CMK (cell line): ENCODE results near the gene HLX.

Source experiments
- DNase-seq: peaks from one replicate; pipeline ENCODE4 v3.0.0-alpha.2; 2010; ENCODE audit warnings: low read depth

HLX gene

GRCh38 chr1:220879076-220879508 is at the start of gene HLX:
TSS of gene HLX (plus strand) at chr1:220879443. CDS start at chr1:220879858, 415 bp downstream.
- peak; percentile 68 for DNase-seq

GRCh38 chr1:220833436-220833835 is 45.8 kb upstream of the HLX start:
- DNase-seq, result no peak

GRCh38 chr1:220834155-220834870 is 44.9 kb upstream of the HLX start:
- no peak for DNase-seq

- DNase-seq, result no peak
Observed at GRCh38 chr1:220838578-220838977, 40.7 kb upstream of the HLX start.

GRCh38 chr1:220839474-220839873 is 39.8 kb upstream of the HLX start:
- no peak for DNase-seq

- no peak for DNase-seq
Observed at GRCh38 chr1:220841293-220841692, 38.0 kb upstream of the HLX start.

- no peak for DNase-seq
Observed at GRCh38 chr1:220843481-220844011, 35.7 kb upstream of the HLX start.

- no peak for DNase-seq
Observed at GRCh38 chr1:220852408-220852807, 26.8 kb upstream of the HLX start.

- no peak for DNase-seq
Observed at GRCh38 chr1:220872296-220872695, 6.9 kb upstream of the HLX start.

GRCh38 chr1:220873087-220873486 is 6.2 kb upstream of the HLX start:
- DNase-seq, result no peak

GRCh38 chr1:220873868-220874655 is 5.2 kb upstream of the HLX start:
- DNase-seq, result no peak

- no peak for DNase-seq
Observed at GRCh38 chr1:220875260-220875659, 4.0 kb upstream of the HLX start.

GRCh38 chr1:220876511-220877376 is 2.5 kb upstream of the HLX start:
- no peak for DNase-seq

- no peak for DNase-seq
Observed at GRCh38 chr1:220877377-220878095, 1.7 kb upstream of the HLX start.

- DNase-seq, result no peak
Observed at GRCh38 chr1:220878191-220879075, 810 bp upstream of the HLX start.

GRCh38 chr1:220879509-220880361 is 492 bp downstream of the HLX start:
- DNase-seq, result no peak

- no peak for DNase-seq
Observed at GRCh38 chr1:220880362-220880670, 1.1 kb downstream of the HLX start.

GRCh38 chr1:220880726-220881506 is 1.7 kb downstream of the HLX start:
- no peak for DNase-seq
